Measurements from ENCODE around the gene EFL1. TPM values are rescaled to one million over a fixed set of nuclear protein-coding genes. Genes with fewer than 3 reads are reported as not detected.

Gene EFL1
- total and polyA plus RNA-seq, 10 of the 15 experiments (the other 5 are each of a cell fraction or from before 2014, with no cell fraction given) = 6.2 to 42.3 (median 24.7) TPM

- Histone ChIP-seq H3K9me3 (replicated peaks; ENCODE audit: control insufficient read depth, insufficient read depth, low read length) (no peaks in the 10 kb centered on the region), H2AFZ (ENCODE audit: control insufficient read depth, low read depth, low read length) (no peak overlapping the region), H3K4me3 (no peak overlapping the region), H3K79me2 (ENCODE audit: control insufficient read depth, insufficient read depth, low read length) (no peaks in the 10 kb centered on the region), H4K20me1 (ENCODE audit: control insufficient read depth, insufficient read depth) (no peaks in the 10 kb centered on the region), H3K4me2 (ENCODE audit: control insufficient read depth, insufficient read depth) (no peak overlapping the region), H3K36me3 (ENCODE audit: control insufficient read depth in 2 of 2, insufficient read depth in 2 of 2, low read length in 1 of 2) (peaks cover 3 to 4% of the 10 kb centered on the region in 2 experiments; a peak in 3 of 4 replicates), H3K27me3 (replicated peaks in 1 of 2; ENCODE audit: control insufficient read depth in 2 of 2, insufficient read depth in 2 of 2, low read length in 1 of 2) (no peaks in the 10 kb centered on the region), H3K27ac (ENCODE audit: control insufficient read depth, insufficient read depth) (no peak overlapping the region), H3K9ac (ENCODE audit: control insufficient read depth, insufficient read depth, low read length) (no peak overlapping the region), H3K4me1 (ENCODE audit: control insufficient read depth, insufficient read depth, low read length) (no peaks in the 10 kb centered on the region)
- RAD21 ChIA-PET (ENCODE audit: unreplicated experiment) = no interaction called here
- POLR2A ChIA-PET = no interaction called here
- ATAC-seq (no peak), FAIRE-seq (no peak), DNase-seq (ENCODE audit: low read depth, low spot score) (no peak)
- BruUV-seq (replicated peaks) = no TSS peak
- intact Hi-C loops (cut with micrococcal nuclease; ENCODE audit: unreplicated experiment) = no loop called here
- CTCF ChIA-PET = interaction anchor here (1.2 kb wide), 1 partner anchor 8 kb away, joined by 3 read pairs; no protein-coding TSS in a partner anchor
- in situ Hi-C loops (cut with MboI) = no loop called here
- SMC1A ChIA-PET (ENCODE audit: uncharacterized antibody, unreplicated experiment) = interaction anchor here (1.8 kb wide), 1 partner anchor 11 kb away, joined by 5 read pairs; no protein-coding TSS in a partner anchor
- no peak for TF ChIP-seq ZNF274 (IDR thresholded peaks at IDR 0.05; ENCODE audit: insufficient read depth, insufficient read length)
- TF ChIP-seq RB1 (IDR thresholded peaks at IDR 0.05; ENCODE audit: borderline replicate concordance) = no peak
- TF ChIP-seq RAD21 (IDR thresholded peaks at IDR 0.05; ENCODE audit: insufficient read depth, low read depth, low read length) = no peak
- TF ChIP-seq PKNOX1 (IDR thresholded peaks at IDR 0.05) = no peak
- no peak for TF ChIP-seq CREM (IDR thresholded peaks at IDR 0.05; ENCODE audit: low read depth)
- no peak for TF ChIP-seq KDM1A (IDR thresholded peaks at IDR 0.05; ENCODE audit: borderline replicate concordance)
- TF ChIP-seq GABPA (IDR thresholded peaks at IDR 0.05; ENCODE audit: low read depth) = no peak
- no peak for TF ChIP-seq NR2C2 (IDR thresholded peaks at IDR 0.05; ENCODE audit: borderline replicate concordance, control insufficient read depth, insufficient read length, low read depth)
- no peak for TF ChIP-seq TARDBP (IDR thresholded peaks at IDR 0.05; ENCODE audit: borderline replicate concordance)
- WGBS (ENCODE audit: insufficient coverage, insufficient replicate concordance, low lambda C conversion rate, missing lambda C conversion rate) = 99% methylated on average over 8 of the region's 8 CpGs
Observed at GRCh38 chr15:82146990-82147461, 115.5 kb downstream of the EFL1 start.

All from GM12878 (cell line).